IMR-90 (cell line): ENCODE measurements around the gene GCN1. TPM values are rescaled to one million over a fixed set of nuclear protein-coding genes. Genes with fewer than 3 reads are reported as not detected.

Experiments
- ATAC-seq: fragments of 200-7000 bp; cut with Tn5 transposase; 2 replicates; pipeline ENCODE4 v1.9.1; 2020; ENCODE audit warnings: low read depth, mild to moderate bottlenecking, moderate library complexity
- BruUV-seq: library from RNA; stranded (reverse); fragments of 400-500 nt; replicated peaks from 2 replicates; lab custom pipeline; 2021; lab: Mats Ljungman, UMichigan
- CTCF ChIA-PET: fragments of 300-600 bp; formaldehyde crosslinking; extraction: SDS; loops from one replicate; lab custom pipeline; 2021; ENCODE audit warnings: antibody characterized with exemption; lab: Yijun Ruan, JAX
- POLR2A ChIA-PET: fragments of 300-600 bp; sonication (Branson Sonifier 250); formaldehyde crosslinking; loops from one replicate; lab custom pipeline; 2022; ENCODE audit warnings: antibody characterized with exemption; ENCODE audit not compliant: unreplicated experiment; lab: Charles Lee
- DNase-seq: peaks from one replicate; pipeline ENCODE4 v3.0.0; 2013
- H2AFZ ChIP-seq: replicated peaks from 2 replicates; pipeline ENCODE3; 2013; ENCODE audit warnings: low read length, mild to moderate bottlenecking; ENCODE audit not compliant: poor library complexity
- H2AK5ac ChIP-seq: 2 replicates; pipeline ENCODE4 v1.6.1; 2013; ENCODE audit warnings: low read depth, low read length, inconsistent platforms
- H2AK9ac ChIP-seq: replicated peaks from 2 replicates; pipeline ENCODE3; 2013; ENCODE audit warnings: mild to moderate bottlenecking, low read depth, low read length, moderate library complexity; ENCODE audit not compliant: poor library complexity
- H2BK120ac ChIP-seq: 2 replicates; pipeline ENCODE4 v1.6.1; 2013; ENCODE audit warnings: low read depth, low read length, inconsistent platforms
- H2BK15ac ChIP-seq: 3 replicates; pipeline ENCODE4 v1.6.1; 2013; ENCODE audit warnings: low read depth, low read length, inconsistent platforms
- H2BK20ac ChIP-seq: 2 replicates; pipeline ENCODE4 v1.6.1; 2013; ENCODE audit warnings: low read depth, mild to moderate bottlenecking, inconsistent platforms, low read length, moderate library complexity
- H2BK5ac ChIP-seq: 2 replicates; pipeline ENCODE4 v1.6.1; 2013; ENCODE audit warnings: mild to moderate bottlenecking, low read depth, low read length, inconsistent platforms; ENCODE audit not compliant: poor library complexity, severe bottlenecking
- H3K14ac ChIP-seq: replicated peaks from 2 replicates; pipeline ENCODE4 v1.6.1; 2013; ENCODE audit warnings: low read depth, low read length, inconsistent platforms
- H3K18ac ChIP-seq: 2 replicates; pipeline ENCODE4 v1.6.1; 2013; ENCODE audit warnings: low read depth, low read length, control low read depth
- H3K23ac ChIP-seq: 2 replicates; pipeline ENCODE4 v1.6.1; 2013; ENCODE audit warnings: low read depth, low read length, inconsistent platforms
- H3K27ac ChIP-seq: 2 replicates; pipeline ENCODE4 v1.5.1; 2013; ENCODE audit warnings: mild to moderate bottlenecking, control low read depth, low read length; ENCODE audit not compliant: insufficient read depth
- H3K27me3 ChIP-seq: 2 replicates; pipeline ENCODE4 v1.6.1; 2013; ENCODE audit warnings: low read length; ENCODE audit not compliant: control insufficient read depth, insufficient read depth
- H3K36me3 ChIP-seq: 2 replicates; pipeline ENCODE4 v1.6.1; 2013; ENCODE audit warnings: low read length, mixed read lengths; ENCODE audit not compliant: control insufficient read depth, insufficient read depth
- H3K4ac ChIP-seq: 2 replicates; pipeline ENCODE4 v1.6.1; 2013; ENCODE audit warnings: low read depth, low read length, inconsistent platforms
- H3K4me1 ChIP-seq: 2 replicates; pipeline ENCODE4 v1.6.1; 2013; ENCODE audit warnings: low read length, mixed read lengths; ENCODE audit not compliant: control insufficient read depth, insufficient read depth
- H3K4me2 ChIP-seq: 2 replicates; pipeline ENCODE4 v1.6.1; 2013; ENCODE audit warnings: low read depth, mild to moderate bottlenecking, control low read depth, low read length, moderate library complexity
- H3K4me3 ChIP-seq: 2 replicates; pipeline ENCODE4 v1.5.1; 2013; ENCODE audit warnings: low read depth, mild to moderate bottlenecking, control low read depth, low read length, moderate library complexity; ENCODE audit not compliant: insufficient read depth
- H3K56ac ChIP-seq: 2 replicates; pipeline ENCODE4 v1.6.1; 2013; ENCODE audit warnings: low read length, inconsistent platforms; ENCODE audit not compliant: insufficient read depth; ENCODE audit errors: extremely low read depth
- H3K79me1 ChIP-seq, 2 experiments: 2 replicates each; pipeline ENCODE4 v1.6.1; 2013; ENCODE audit warnings: low read length in 2 of 2, inconsistent platforms in 1 of 2, low read depth in 1 of 2
- H3K9ac ChIP-seq: 2 replicates; pipeline ENCODE4 v1.6.1; 2013; ENCODE audit warnings: low read depth, low read length, control low read depth
- H3K9me1 ChIP-seq: 2 replicates; pipeline ENCODE4 v1.6.1; 2013; ENCODE audit warnings: low read length, inconsistent platforms; ENCODE audit not compliant: insufficient read depth
- H3K9me3 ChIP-seq: 2 replicates; pipeline ENCODE4 v1.6.1; 2013; ENCODE audit warnings: low read length; ENCODE audit not compliant: control insufficient read depth, insufficient read depth
- H4K20me1 ChIP-seq: 2 replicates; pipeline ENCODE4 v1.6.1; 2013; ENCODE audit warnings: low read length, inconsistent platforms; ENCODE audit not compliant: insufficient read depth
- H4K5ac ChIP-seq: 2 replicates; pipeline ENCODE4 v1.6.1; 2013; ENCODE audit warnings: mild to moderate bottlenecking, low read depth, low read length, control low read depth
- H4K8ac ChIP-seq, 2 experiments: 2 replicates each; pipeline ENCODE4 v1.6.1; 2013; ENCODE audit warnings: low read depth in 2 of 2, low read length in 2 of 2, control low read depth in 1 of 2, inconsistent platforms in 1 of 2
- H4K91ac ChIP-seq: 2 replicates; pipeline ENCODE4 v1.6.1; 2013; ENCODE audit warnings: low read depth, low read length, inconsistent platforms; ENCODE audit not compliant: insufficient read depth
- BHLHE40 ChIP-seq: fragments of 150-350 bp; IDR thresholded peaks from 2 replicates; pipeline ENCODE4 v1.6.1; 2016; ENCODE audit warnings: mild to moderate bottlenecking, low read depth, low read length
- CEBPB ChIP-seq: IDR thresholded peaks from 2 replicates; pipeline ENCODE4 v1.6.1; 2012; ENCODE audit warnings: low read depth, low read length, improper control_type of control experiment
- FOS ChIP-seq: fragments of 150-350 bp; IDR thresholded peaks from 2 replicates; pipeline ENCODE4 v1.6.1; 2016; ENCODE audit warnings: low read depth, low read length
- NFE2L2 ChIP-seq: fragments of 150-350 bp; IDR thresholded peaks from 2 replicates; pipeline ENCODE4 v1.6.1; 2016; ENCODE audit warnings: low read depth, mild to moderate bottlenecking, low read length
- POLR2A ChIP-seq: IDR thresholded peaks from 2 replicates; pipeline ENCODE4 v1.6.1; 2012; ENCODE audit warnings: mild to moderate bottlenecking, low read depth, low read length
- RAD21 ChIP-seq: IDR thresholded peaks from 2 replicates; pipeline ENCODE4 v1.6.1; 2012; ENCODE audit warnings: low read length, improper control_type of control experiment
- RCOR1 ChIP-seq: IDR thresholded peaks from 2 replicates; pipeline ENCODE4 v1.6.1; 2012; ENCODE audit warnings: mild to moderate bottlenecking, low read length, improper control_type of control experiment; ENCODE audit not compliant: insufficient replicate concordance
- RFX5 ChIP-seq: IDR thresholded peaks from 2 replicates; pipeline ENCODE4 v1.8.0; 2012; ENCODE audit warnings: low read depth, mild to moderate bottlenecking, low read length, moderate library complexity
- WGBS, 2 experiments: methylation state at CpG; one replicate each; pipeline versions ENCODE4 v1.1.5 to v1.1.7; 2013; ENCODE audit warnings: missing lambda C conversion rate in 2 of 2; ENCODE audit not compliant: insufficient read length in 1 of 2; ENCODE audit errors: extremely low coverage in 2 of 2; 5-methylcytosine and 5-hydroxymethylcytosine counted together
- dilution Hi-C: fragments of 300-500 bp; cut with HindIII; formaldehyde crosslinking; loops from one replicate; pipeline ENCODE4 v1.14.3; 2018; ENCODE audit warnings: low sequenced_read_pairs; ENCODE audit not compliant: unreplicated experiment
- in situ Hi-C: fragments of 300-500 bp; cut with MboI; formaldehyde crosslinking; loops from 3 replicates; pipeline ENCODE4 v1.14.3; 2019; ENCODE audit warnings: low sequenced_read_pairs, inconsistent platforms, mixed read lengths
- intact Hi-C: fragments of 100-400 bp; cut with micrococcal nuclease; formaldehyde crosslinking; loops from 2 replicates; pipeline ENCODE4 v1.10.0; 2022
- polyA plus RNA-seq, 3 experiments: library from polyadenylated mRNA; depleted of rRNA; stranded (reverse); fragments of >200 nt; gene quantifications; 2 replicates each; pipeline ENCODE4 v1.2.3, GENCODE V29; 2012; ENCODE audit warnings: low replicate concordance in 1 of 3
- total RNA-seq: library from RNA; depleted of rRNA; stranded (reverse); fragments of >200 nt; gene quantifications from 2 replicates; pipeline ENCODE4 v1.2.3, GENCODE V29; 2012
- TF ChIP-seq, protein P1 (sequence below): conservative IDR thresholded peaks from 2 replicates; pipeline ENCODE4 v1.5.1; 2012; ENCODE audit warnings: mild to moderate bottlenecking, low read depth, low read length, improper control_type of control experiment
- TF ChIP-seq, protein P2 (sequence below): fragments of 150-350 bp; IDR thresholded peaks from 2 replicates; pipeline ENCODE4 v1.6.1; 2016; ENCODE audit warnings: low read depth, mild to moderate bottlenecking, low read length, moderate library complexity, borderline replicate concordance
- TF ChIP-seq, protein P3 (sequence below): fragments of 150-350 bp; IDR thresholded peaks from 2 replicates; pipeline ENCODE4 v1.6.1; 2017; ENCODE audit warnings: mild to moderate bottlenecking, antibody characterized with exemption, low read length, low read depth

GCN1 gene
- total and polyA plus RNA-seq, 2 of the 4 experiments (the other 2 are of a cell fraction) = 57.8 to 77.6 TPM

DNA sequence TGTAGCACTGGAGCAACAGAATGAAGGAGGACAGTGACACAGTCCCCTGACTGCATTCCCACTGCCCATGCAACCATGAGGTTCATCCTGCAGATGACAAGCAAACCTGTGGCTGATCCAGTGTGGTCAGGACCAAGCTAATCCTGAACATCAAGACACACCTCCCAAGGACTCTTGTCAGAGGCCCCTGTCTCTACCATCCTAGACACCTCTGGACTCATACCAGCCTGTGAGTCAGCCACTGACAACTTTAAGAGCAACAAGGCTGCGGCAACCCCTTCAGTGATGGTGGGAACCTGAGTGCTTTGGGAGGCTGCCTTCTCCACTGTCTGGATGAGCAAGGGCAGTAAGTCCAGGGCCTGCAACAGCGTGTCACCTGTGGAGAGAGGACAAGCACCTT is 24.6 kb downstream of the GCN1 start:
- Histone ChIP-seq H3K27me3 (no peaks in the 10 kb centered on the region), H3K4me3 (no peak overlapping the region), H3K27ac (no peak overlapping the region), H3K4ac (no peak overlapping the region), H4K8ac (no peak overlapping the region), H3K4me1 (no peaks in the 10 kb centered on the region), H4K20me1 (no peaks in the 10 kb centered on the region), H2AK5ac (no peak overlapping the region), H4K5ac (no peak overlapping the region), H2BK120ac (no peak overlapping the region), H3K9me1 (no peaks in the 10 kb centered on the region), H3K23ac (no peak overlapping the region), H3K4me2 (no peak overlapping the region), H3K14ac (no peak overlapping the region), H2BK20ac (no peak overlapping the region), H4K91ac (no peak overlapping the region), H3K18ac (no peak overlapping the region), H3K9ac (no peak overlapping the region), H2AFZ (no peak overlapping the region), H2AK9ac (no peak overlapping the region), H3K56ac (no peak overlapping the region), H3K79me1 (peaks cover 3 to 8% of the 10 kb centered on the region in 2 experiments; a peak in 3 of 4 replicates), H3K9me3 (no peaks in the 10 kb centered on the region), H2BK15ac (no peak overlapping the region), H3K36me3 (peaks cover 57% of the 10 kb centered on the region), H2BK5ac (no peak overlapping the region)
- DNase-seq (no peak), ATAC-seq (no peak)
- in situ Hi-C loops = no loop called here
- POLR2A ChIA-PET = no interaction called here
- intact Hi-C loops = no loop called here
- WGBS, 2 experiments = 100% methylated on average over 1 of the region's 2 CpGs; no CpG with 5 or more reads in 1 of the 2 experiments
- dilution Hi-C loops = no loop called here
- TF ChIP-seq FOS (no peak), NFE2L2 (no peak), RFX5 (no peak), POLR2A (no peak), RAD21 (no peak), CEBPB (no peak), BHLHE40 (no peak), RCOR1 (no peak)
- TF ChIP-seq, protein P1, sequence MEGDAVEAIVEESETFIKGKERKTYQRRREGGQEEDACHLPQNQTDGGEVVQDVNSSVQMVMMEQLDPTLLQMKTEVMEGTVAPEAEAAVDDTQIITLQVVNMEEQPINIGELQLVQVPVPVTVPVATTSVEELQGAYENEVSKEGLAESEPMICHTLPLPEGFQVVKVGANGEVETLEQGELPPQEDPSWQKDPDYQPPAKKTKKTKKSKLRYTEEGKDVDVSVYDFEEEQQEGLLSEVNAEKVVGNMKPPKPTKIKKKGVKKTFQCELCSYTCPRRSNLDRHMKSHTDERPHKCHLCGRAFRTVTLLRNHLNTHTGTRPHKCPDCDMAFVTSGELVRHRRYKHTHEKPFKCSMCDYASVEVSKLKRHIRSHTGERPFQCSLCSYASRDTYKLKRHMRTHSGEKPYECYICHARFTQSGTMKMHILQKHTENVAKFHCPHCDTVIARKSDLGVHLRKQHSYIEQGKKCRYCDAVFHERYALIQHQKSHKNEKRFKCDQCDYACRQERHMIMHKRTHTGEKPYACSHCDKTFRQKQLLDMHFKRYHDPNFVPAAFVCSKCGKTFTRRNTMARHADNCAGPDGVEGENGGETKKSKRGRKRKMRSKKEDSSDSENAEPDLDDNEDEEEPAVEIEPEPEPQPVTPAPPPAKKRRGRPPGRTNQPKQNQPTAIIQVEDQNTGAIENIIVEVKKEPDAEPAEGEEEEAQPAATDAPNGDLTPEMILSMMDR = no peak
- TF ChIP-seq, protein P2, sequence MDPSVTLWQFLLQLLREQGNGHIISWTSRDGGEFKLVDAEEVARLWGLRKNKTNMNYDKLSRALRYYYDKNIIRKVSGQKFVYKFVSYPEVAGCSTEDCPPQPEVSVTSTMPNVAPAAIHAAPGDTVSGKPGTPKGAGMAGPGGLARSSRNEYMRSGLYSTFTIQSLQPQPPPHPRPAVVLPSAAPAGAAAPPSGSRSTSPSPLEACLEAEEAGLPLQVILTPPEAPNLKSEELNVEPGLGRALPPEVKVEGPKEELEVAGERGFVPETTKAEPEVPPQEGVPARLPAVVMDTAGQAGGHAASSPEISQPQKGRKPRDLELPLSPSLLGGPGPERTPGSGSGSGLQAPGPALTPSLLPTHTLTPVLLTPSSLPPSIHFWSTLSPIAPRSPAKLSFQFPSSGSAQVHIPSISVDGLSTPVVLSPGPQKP = no peak
- TF ChIP-seq, protein P3, sequence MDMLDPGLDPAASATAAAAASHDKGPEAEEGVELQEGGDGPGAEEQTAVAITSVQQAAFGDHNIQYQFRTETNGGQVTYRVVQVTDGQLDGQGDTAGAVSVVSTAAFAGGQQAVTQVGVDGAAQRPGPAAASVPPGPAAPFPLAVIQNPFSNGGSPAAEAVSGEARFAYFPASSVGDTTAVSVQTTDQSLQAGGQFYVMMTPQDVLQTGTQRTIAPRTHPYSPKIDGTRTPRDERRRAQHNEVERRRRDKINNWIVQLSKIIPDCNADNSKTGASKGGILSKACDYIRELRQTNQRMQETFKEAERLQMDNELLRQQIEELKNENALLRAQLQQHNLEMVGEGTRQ = no peak
- BruUV-seq = no TSS peak
- CTCF ChIA-PET = no interaction called here
